PC-3 (cell line): Measurements from ENCODE around the gene SERPINC1.

Source experiments
- CTCF ChIP-seq: fragments of 300-600 bp; sonication (generic); conservative IDR thresholded peaks from 2 replicates; pipeline ENCODE4 v1.5.1; 2017; ENCODE audit warnings: antibody characterized with exemption, low read depth, mild to moderate bottlenecking, low read length
- EZH2 ChIP-seq: fragments of 300-600 bp; sonication (generic); IDR thresholded peaks from one replicate; pipeline ENCODE4 v1.6.1; 2017; ENCODE audit warnings: antibody characterized with exemption, mild to moderate bottlenecking, low read length; ENCODE audit not compliant: unreplicated experiment

- TF ChIP-seq CTCF (no peak), EZH2 (no peak)
Observed at GRCh38 chr1:173856014-173856413, 61.1 kb downstream of the SERPINC1 start.
